Panc1 (cell line): ENCODE measurements around the gene SRP19. TPM values are rescaled to one million over a fixed set of nuclear protein-coding genes. Genes with fewer than 3 reads are reported as not detected.

Source experiments
- ATAC-seq: fragments of 200-7000 bp; cut with Tn5 transposase; 2 replicates; pipeline ENCODE4 v1.9.1; 2020; ENCODE audit warnings: mild to moderate bottlenecking, moderate library complexity
- BruUV-seq: library from RNA; stranded (reverse); fragments of 400-500 nt; replicated peaks from 2 replicates; lab custom pipeline; 2021; lab: Mats Ljungman, UMichigan
- CTCF ChIA-PET: fragments of 300-600 bp; sonication (Branson Sonifier 250); formaldehyde crosslinking; loops from one replicate; lab custom pipeline; 2022; ENCODE audit warnings: antibody characterized with exemption; lab: Charles Lee
- POLR2A ChIA-PET: fragments of 300-600 bp; sonication (Branson Sonifier 250); formaldehyde crosslinking; loops from one replicate; lab custom pipeline; 2022; ENCODE audit warnings: antibody characterized with exemption; lab: Charles Lee
- DNase-seq: peaks from one replicate; pipeline ENCODE4 v3.0.0-alpha.2; 2010; ENCODE audit warnings: low read depth, low spot score
- H3K27ac ChIP-seq: 2 replicates; pipeline ENCODE4 v1.5.1; 2011; ENCODE audit warnings: mild to moderate bottlenecking, low read length, inconsistent platforms
- H3K27me3 ChIP-seq: fragments of 200-500 bp; sonication (Bioruptor generic); 2 replicates; pipeline ENCODE4 v1.6.0; 2014; ENCODE audit warnings: low read length, inconsistent platforms; ENCODE audit not compliant: control insufficient read depth, insufficient read depth
- H3K36me3 ChIP-seq: fragments of 200-500 bp; sonication (Bioruptor generic); 2 replicates; pipeline ENCODE4 v1.5.1; 2014; ENCODE audit warnings: inconsistent platforms, mild to moderate bottlenecking, low read length, moderate library complexity; ENCODE audit not compliant: control insufficient read depth, insufficient read depth
- H3K4me1 ChIP-seq: 2 replicates; pipeline ENCODE4 v1.5.1; 2011; ENCODE audit warnings: inconsistent platforms, mild to moderate bottlenecking, low read length, moderate library complexity; ENCODE audit not compliant: control insufficient read depth, insufficient read depth
- H3K4me3 ChIP-seq, 2 experiments: 2 replicates each; pipeline ENCODE4 v1.5.1; 2011 to 2012; ENCODE audit warnings: low read depth in 2 of 2, low read length in 2 of 2, mild to moderate bottlenecking in 2 of 2, inconsistent platforms in 1 of 2, moderate library complexity in 1 of 2
- H3K9me3 ChIP-seq: fragments of 200-500 bp; sonication (Bioruptor generic); 2 replicates; pipeline ENCODE4 v1.5.1; 2014; ENCODE audit warnings: low read depth, mild to moderate bottlenecking, inconsistent platforms, low read length, moderate library complexity; ENCODE audit not compliant: control insufficient read depth, insufficient read depth
- POLR2AphosphoS5 ChIP-seq: IDR thresholded peaks from 2 replicates; pipeline ENCODE4 v1.6.1; 2012; ENCODE audit warnings: mild to moderate bottlenecking, low read depth, low read length, moderate library complexity
- SIN3A ChIP-seq: IDR thresholded peaks from 2 replicates; pipeline ENCODE4 v1.6.1; 2012; ENCODE audit warnings: low read depth, mild to moderate bottlenecking, low read length, moderate library complexity, borderline replicate concordance; ENCODE audit not compliant: insufficient read depth
- TCF7L2 ChIP-seq: IDR thresholded peaks from 2 replicates; pipeline ENCODE4 v1.6.1; 2011; ENCODE audit warnings: mild to moderate bottlenecking, low read depth, low read length, inconsistent platforms
- in situ Hi-C: cut with HindIII; loops from 2 replicates; pipeline ENCODE4 v1.10.0; 2016; ENCODE audit warnings: low sequenced_read_pairs, low pct_unique_long_range_greater_than_20kb
- intact Hi-C: fragments of 100-400 bp; cut with micrococcal nuclease; formaldehyde crosslinking; loops from one replicate; pipeline ENCODE4 v1.10.0; 2022; ENCODE audit not compliant: unreplicated experiment
- total RNA-seq: library from RNA; stranded (reverse); gene quantifications from one replicate; pipeline ENCODE4 v1.2.1, GENCODE V29; 2021; ENCODE audit not compliant: unreplicated experiment
- TF ChIP-seq, protein P1 (sequence below): fragments of 450-650 bp; IDR thresholded peaks from 2 replicates; pipeline ENCODE4 v1.5.1; 2017; ENCODE audit warnings: mild to moderate bottlenecking
- TF ChIP-seq, protein P2 (sequence below), 2 experiments: IDR thresholded peaks; 2 replicates each; pipeline ENCODE4 v1.6.1; 2011 to 2012; ENCODE audit warnings: low read depth in 2 of 2, control low read depth in 1 of 2, low read length in 1 of 2, mild to moderate bottlenecking in 1 of 2, moderate library complexity in 1 of 2; ENCODE audit not compliant: insufficient read depth in 1 of 2

SRP19 gene
- total RNA-seq, 1 experiment from 2014 or later, result 55.8 TPM

DNA sequence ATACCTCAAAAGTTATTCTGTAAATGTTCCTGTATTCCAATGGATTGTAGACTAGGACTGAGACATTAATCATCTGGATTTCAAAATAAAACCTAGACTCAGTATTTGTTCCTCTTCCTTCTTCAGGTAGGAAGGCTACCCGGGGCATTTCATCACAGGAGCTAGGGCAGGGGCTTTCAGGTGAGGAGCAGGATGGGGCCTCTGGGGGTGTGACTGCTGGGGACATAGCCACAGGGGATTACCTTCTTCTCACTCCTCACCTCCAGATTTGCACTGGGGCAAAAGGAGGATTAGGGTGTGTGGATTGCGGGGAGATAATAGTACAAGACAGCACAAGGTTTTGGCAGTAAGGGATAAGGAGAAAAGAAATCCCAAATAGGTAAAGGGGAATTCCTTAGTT lies 37.9 kb upstream of the SRP19 start:
- in situ Hi-C loops, result no loop called here
- Histone ChIP-seq H3K4me1 (no peaks in the 10 kb centered on the region), H3K9me3 (no peaks in the 10 kb centered on the region), H3K27ac (no peak overlapping the region), H3K36me3 (peaks cover 8% of the 10 kb centered on the region), H3K4me3 (no peak overlapping the region), H3K27me3 (no peaks in the 10 kb centered on the region)
- intact Hi-C loops, result no loop called here
- no TSS peak for BruUV-seq
- no peak for DNase-seq
- ATAC-seq, result no peak
- TF ChIP-seq TCF7L2 (no peak), SIN3A (no peak), POLR2AphosphoS5 (no peak)
- TF ChIP-seq, protein P1, sequence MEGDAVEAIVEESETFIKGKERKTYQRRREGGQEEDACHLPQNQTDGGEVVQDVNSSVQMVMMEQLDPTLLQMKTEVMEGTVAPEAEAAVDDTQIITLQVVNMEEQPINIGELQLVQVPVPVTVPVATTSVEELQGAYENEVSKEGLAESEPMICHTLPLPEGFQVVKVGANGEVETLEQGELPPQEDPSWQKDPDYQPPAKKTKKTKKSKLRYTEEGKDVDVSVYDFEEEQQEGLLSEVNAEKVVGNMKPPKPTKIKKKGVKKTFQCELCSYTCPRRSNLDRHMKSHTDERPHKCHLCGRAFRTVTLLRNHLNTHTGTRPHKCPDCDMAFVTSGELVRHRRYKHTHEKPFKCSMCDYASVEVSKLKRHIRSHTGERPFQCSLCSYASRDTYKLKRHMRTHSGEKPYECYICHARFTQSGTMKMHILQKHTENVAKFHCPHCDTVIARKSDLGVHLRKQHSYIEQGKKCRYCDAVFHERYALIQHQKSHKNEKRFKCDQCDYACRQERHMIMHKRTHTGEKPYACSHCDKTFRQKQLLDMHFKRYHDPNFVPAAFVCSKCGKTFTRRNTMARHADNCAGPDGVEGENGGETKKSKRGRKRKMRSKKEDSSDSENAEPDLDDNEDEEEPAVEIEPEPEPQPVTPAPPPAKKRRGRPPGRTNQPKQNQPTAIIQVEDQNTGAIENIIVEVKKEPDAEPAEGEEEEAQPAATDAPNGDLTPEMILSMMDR, result no peak
- TF ChIP-seq, protein P2, sequence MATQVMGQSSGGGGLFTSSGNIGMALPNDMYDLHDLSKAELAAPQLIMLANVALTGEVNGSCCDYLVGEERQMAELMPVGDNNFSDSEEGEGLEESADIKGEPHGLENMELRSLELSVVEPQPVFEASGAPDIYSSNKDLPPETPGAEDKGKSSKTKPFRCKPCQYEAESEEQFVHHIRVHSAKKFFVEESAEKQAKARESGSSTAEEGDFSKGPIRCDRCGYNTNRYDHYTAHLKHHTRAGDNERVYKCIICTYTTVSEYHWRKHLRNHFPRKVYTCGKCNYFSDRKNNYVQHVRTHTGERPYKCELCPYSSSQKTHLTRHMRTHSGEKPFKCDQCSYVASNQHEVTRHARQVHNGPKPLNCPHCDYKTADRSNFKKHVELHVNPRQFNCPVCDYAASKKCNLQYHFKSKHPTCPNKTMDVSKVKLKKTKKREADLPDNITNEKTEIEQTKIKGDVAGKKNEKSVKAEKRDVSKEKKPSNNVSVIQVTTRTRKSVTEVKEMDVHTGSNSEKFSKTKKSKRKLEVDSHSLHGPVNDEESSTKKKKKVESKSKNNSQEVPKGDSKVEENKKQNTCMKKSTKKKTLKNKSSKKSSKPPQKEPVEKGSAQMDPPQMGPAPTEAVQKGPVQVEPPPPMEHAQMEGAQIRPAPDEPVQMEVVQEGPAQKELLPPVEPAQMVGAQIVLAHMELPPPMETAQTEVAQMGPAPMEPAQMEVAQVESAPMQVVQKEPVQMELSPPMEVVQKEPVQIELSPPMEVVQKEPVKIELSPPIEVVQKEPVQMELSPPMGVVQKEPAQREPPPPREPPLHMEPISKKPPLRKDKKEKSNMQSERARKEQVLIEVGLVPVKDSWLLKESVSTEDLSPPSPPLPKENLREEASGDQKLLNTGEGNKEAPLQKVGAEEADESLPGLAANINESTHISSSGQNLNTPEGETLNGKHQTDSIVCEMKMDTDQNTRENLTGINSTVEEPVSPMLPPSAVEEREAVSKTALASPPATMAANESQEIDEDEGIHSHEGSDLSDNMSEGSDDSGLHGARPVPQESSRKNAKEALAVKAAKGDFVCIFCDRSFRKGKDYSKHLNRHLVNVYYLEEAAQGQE (IDR thresholded peaks at IDR 0.05; ENCODE audit: insufficient read depth in 1 of 2, low read depth in 2 of 2, low read length in 1 of 2), result no peak
- ChIA-PET CTCF (no interaction called here), POLR2A (no interaction called here)

DNA sequence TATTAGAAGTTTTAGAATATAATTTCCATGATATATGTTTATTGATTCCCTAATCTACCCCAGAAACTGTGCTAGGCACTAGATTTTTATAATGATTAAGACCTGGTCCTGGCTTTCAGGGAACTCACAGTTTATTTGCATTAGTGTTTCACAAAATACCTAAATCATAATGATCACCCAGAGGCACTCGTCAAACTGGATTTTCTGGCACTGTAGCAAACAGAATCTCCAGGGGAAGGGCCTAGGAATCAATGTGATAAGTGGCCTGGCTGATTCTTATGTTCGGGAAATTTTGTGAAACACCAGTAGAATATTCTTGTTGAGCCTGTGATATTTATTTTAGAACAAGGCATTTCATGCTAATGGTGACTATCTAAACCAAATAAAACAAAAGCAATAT lies 37.4 kb upstream of the SRP19 start:
- Histone ChIP-seq H3K27me3 (no peaks in the 10 kb centered on the region), H3K4me3 (no peak overlapping the region), H3K27ac (no peak overlapping the region), H3K36me3 (peaks cover 8% of the 10 kb centered on the region), H3K4me1 (no peaks in the 10 kb centered on the region), H3K9me3 (no peaks in the 10 kb centered on the region)
- POLR2A ChIA-PET, result no interaction called here
- no TSS peak for BruUV-seq
- CTCF ChIA-PET, result no interaction called here
- ATAC-seq (no peak), DNase-seq (no peak)
- TF ChIP-seq, protein P2 (IDR thresholded peaks at IDR 0.05; ENCODE audit: insufficient read depth in 1 of 2, low read depth in 2 of 2, low read length in 1 of 2), result no peak
- no peak for TF ChIP-seq SIN3A
- no peak for TF ChIP-seq POLR2AphosphoS5
- TF ChIP-seq, protein P1, result no peak
- TF ChIP-seq TCF7L2, result no peak
- intact Hi-C loops (no loop called here), in situ Hi-C loops (no loop called here)
